PFSK-1 (cell line): ENCODE data around the gene GALNT15.

Source experiments
- POLR2AphosphoS5 ChIP-seq: IDR thresholded peaks from 2 replicates; pipeline ENCODE4 v1.6.1; 2012; ENCODE audit warnings: low read depth, mild to moderate bottlenecking, control low read depth, low read length, moderate library complexity
- SIN3A ChIP-seq: IDR thresholded peaks from 2 replicates; pipeline ENCODE4 v1.6.1; 2012; ENCODE audit warnings: mild to moderate bottlenecking, low read length, moderate library complexity, borderline replicate concordance; ENCODE audit not compliant: insufficient read depth
- TAF1 ChIP-seq: IDR thresholded peaks from 2 replicates; pipeline ENCODE4 v1.6.1; 2012; ENCODE audit warnings: low read length, control low read depth, borderline replicate concordance; ENCODE audit not compliant: insufficient read depth
- TF ChIP-seq, protein P1 (sequence below), 2 experiments: IDR thresholded peaks; 2 replicates each; pipeline versions ENCODE4 v1.6.1 to v1.8.0; 2011 to 2012; ENCODE audit warnings: low read depth in 2 of 2, low read length in 2 of 2, control low read depth in 1 of 2, inconsistent platforms in 1 of 2, mild to moderate bottlenecking in 1 of 2, moderate library complexity in 1 of 2; ENCODE audit not compliant: insufficient read depth in 1 of 2

DNA sequence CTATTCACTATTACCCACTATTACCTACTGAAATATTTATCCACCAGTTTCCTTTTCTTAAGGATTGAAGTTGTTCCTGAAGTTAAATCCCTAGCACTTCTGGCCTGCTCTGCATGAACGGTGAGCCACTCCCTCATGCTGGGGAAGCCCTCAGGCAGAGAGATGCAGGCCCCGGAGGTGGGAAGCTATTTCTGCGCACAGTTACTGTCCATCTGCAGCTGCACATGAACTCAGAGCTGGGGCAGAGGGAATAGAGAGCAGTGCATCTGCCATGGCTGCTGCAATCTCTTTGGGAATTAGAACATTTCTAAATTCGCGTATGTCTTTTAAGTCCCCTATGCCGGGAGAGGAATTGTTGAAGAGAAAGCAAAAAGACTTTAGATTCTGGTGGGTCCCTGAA, 6.3 kb upstream of the GALNT15 start:
- TF ChIP-seq, protein P1, sequence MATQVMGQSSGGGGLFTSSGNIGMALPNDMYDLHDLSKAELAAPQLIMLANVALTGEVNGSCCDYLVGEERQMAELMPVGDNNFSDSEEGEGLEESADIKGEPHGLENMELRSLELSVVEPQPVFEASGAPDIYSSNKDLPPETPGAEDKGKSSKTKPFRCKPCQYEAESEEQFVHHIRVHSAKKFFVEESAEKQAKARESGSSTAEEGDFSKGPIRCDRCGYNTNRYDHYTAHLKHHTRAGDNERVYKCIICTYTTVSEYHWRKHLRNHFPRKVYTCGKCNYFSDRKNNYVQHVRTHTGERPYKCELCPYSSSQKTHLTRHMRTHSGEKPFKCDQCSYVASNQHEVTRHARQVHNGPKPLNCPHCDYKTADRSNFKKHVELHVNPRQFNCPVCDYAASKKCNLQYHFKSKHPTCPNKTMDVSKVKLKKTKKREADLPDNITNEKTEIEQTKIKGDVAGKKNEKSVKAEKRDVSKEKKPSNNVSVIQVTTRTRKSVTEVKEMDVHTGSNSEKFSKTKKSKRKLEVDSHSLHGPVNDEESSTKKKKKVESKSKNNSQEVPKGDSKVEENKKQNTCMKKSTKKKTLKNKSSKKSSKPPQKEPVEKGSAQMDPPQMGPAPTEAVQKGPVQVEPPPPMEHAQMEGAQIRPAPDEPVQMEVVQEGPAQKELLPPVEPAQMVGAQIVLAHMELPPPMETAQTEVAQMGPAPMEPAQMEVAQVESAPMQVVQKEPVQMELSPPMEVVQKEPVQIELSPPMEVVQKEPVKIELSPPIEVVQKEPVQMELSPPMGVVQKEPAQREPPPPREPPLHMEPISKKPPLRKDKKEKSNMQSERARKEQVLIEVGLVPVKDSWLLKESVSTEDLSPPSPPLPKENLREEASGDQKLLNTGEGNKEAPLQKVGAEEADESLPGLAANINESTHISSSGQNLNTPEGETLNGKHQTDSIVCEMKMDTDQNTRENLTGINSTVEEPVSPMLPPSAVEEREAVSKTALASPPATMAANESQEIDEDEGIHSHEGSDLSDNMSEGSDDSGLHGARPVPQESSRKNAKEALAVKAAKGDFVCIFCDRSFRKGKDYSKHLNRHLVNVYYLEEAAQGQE (IDR thresholded peaks at IDR 0.05; ENCODE audit: insufficient read depth in 1 of 2, low read depth in 2 of 2, low read length in 2 of 2): no peak
- TF ChIP-seq POLR2AphosphoS5: no peak
- TF ChIP-seq TAF1: no peak
- no peak for TF ChIP-seq SIN3A
